K562 (cell line): ENCODE results near the gene SCN4A. TPM values are rescaled to one million over a fixed set of nuclear protein-coding genes. Genes with fewer than 3 reads are reported as not detected.

Source experiments
- FOXK1 ChIP-seq: sonication (generic); formaldehyde crosslinking; IDR thresholded peaks from 2 replicates; pipeline ENCODE4 v1.8.0; 2022; ENCODE audit warnings: missing genetic modification reagents, mild to moderate bottlenecking, borderline replicate concordance
- RREB1 ChIP-seq: fragments of 250-450 bp; sonication (Bioruptor Pico); IDR thresholded peaks from 2 replicates; pipeline ENCODE4 v1.4.0; 2020
- SMAD2 ChIP-seq: fragments of 150-350 bp; IDR thresholded peaks from 2 replicates; pipeline ENCODE4 v1.6.1; 2014; ENCODE audit warnings: low read depth, mild to moderate bottlenecking, low read length
- ZNF584 ChIP-seq: fragments of 200-800 bp; sonication (Bioruptor generic); IDR thresholded peaks from 2 replicates; pipeline ENCODE4 v1.6.1; 2016; ENCODE audit warnings: low read depth, mild to moderate bottlenecking, missing genetic modification characterization, missing compliant biosample characterization
- polyA plus RNA-seq, 8 experiments: library from polyadenylated mRNA; depleted of rRNA in 4 of 8; stranded (reverse) in 5 of 8; unstranded in 3 of 8; fragments of >200 nt; fragmentation: Nextera tagmentation in 2 of 8; fragmentation: Illumina TruSeq in 1 of 8; extraction: Ambion mirVana in 2 of 8; extraction: Trizol in 1 of 8; gene quantifications; 2 replicates each; pipeline versions ENCODE4 v1.2.1 to v1.2.3, GENCODE V29; 2011 to 2014; ENCODE audit warnings: inconsistent platforms in 1 of 8, missing spikeins in 1 of 8
- total RNA-seq, 7 experiments: library from RNA; depleted of rRNA in 6 of 7; stranded (reverse); fragments of >200 nt in 6 of 7; fragmentation: Illumina TruSeq in 2 of 7; extraction: Trizol in 2 of 7; gene quantifications; 2 replicates each; pipeline versions ENCODE4 v1.2.1 to v1.2.3, GENCODE V29; 2011 to 2021; ENCODE audit warnings: low replicate concordance in 1 of 7

SCN4A gene
- total and polyA plus RNA-seq, 9 of the 15 experiments (the other 6 are each of a cell fraction or from before 2014, with no cell fraction given): 0.29 to 2.6 (median 1.4) TPM

- no peak for TF ChIP-seq RREB1 (CRISPR knock-in tag)
- TF ChIP-seq ZNF584 (CRISPR knock-in tag): no peak
- TF ChIP-seq SMAD2: no peak
- TF ChIP-seq FOXK1 (CRISPR knock-in tag): no peak
Measured at GRCh38 chr17:63988127-63988478, 15.4 kb upstream of the SCN4A start (continued).
